GM10266 (cell line): Measurements from ENCODE around the gene TTC16.

Experiments used
- DNase-seq: peaks from one replicate; pipeline ENCODE4 v3.0.0; 2012; ENCODE audit errors: extremely low spot score
- TF ChIP-seq, protein P1 (sequence below): IDR thresholded peaks from 2 replicates; pipeline ENCODE4 v1.5.1; 2012; ENCODE audit warnings: mild to moderate bottlenecking, low read depth; ENCODE audit not compliant: control insufficient read depth, insufficient read depth; ENCODE audit errors: missing control alignments

TTC16 gene

GRCh38 chr9:127763918-127764384 is 48.1 kb downstream of the TTC16 start:
- TF ChIP-seq, protein P1, sequence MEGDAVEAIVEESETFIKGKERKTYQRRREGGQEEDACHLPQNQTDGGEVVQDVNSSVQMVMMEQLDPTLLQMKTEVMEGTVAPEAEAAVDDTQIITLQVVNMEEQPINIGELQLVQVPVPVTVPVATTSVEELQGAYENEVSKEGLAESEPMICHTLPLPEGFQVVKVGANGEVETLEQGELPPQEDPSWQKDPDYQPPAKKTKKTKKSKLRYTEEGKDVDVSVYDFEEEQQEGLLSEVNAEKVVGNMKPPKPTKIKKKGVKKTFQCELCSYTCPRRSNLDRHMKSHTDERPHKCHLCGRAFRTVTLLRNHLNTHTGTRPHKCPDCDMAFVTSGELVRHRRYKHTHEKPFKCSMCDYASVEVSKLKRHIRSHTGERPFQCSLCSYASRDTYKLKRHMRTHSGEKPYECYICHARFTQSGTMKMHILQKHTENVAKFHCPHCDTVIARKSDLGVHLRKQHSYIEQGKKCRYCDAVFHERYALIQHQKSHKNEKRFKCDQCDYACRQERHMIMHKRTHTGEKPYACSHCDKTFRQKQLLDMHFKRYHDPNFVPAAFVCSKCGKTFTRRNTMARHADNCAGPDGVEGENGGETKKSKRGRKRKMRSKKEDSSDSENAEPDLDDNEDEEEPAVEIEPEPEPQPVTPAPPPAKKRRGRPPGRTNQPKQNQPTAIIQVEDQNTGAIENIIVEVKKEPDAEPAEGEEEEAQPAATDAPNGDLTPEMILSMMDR: peak; percentile 42
- peak; percentile 53 for DNase-seq

GRCh38 chr9:127765418-127765817 is 49.5 kb downstream of the TTC16 start:
- no peak for DNase-seq
- TF ChIP-seq, protein P1: no peak

- TF ChIP-seq, protein P1: no peak
- DNase-seq: no peak
Measured at GRCh38 chr9:127767410-127767809, 51.5 kb downstream of the TTC16 start.

GRCh38 chr9:127767909-127768331 is 52.0 kb downstream of the TTC16 start:
- no peak for DNase-seq
- TF ChIP-seq, protein P1: no peak

- TF ChIP-seq, protein P1: no peak
- DNase-seq: no peak
Measured at GRCh38 chr9:127768698-127769097, 52.8 kb downstream of the TTC16 start.

- DNase-seq: no peak
- TF ChIP-seq, protein P1: no peak
Measured at GRCh38 chr9:127769101-127769500, 53.2 kb downstream of the TTC16 start.

DNA sequence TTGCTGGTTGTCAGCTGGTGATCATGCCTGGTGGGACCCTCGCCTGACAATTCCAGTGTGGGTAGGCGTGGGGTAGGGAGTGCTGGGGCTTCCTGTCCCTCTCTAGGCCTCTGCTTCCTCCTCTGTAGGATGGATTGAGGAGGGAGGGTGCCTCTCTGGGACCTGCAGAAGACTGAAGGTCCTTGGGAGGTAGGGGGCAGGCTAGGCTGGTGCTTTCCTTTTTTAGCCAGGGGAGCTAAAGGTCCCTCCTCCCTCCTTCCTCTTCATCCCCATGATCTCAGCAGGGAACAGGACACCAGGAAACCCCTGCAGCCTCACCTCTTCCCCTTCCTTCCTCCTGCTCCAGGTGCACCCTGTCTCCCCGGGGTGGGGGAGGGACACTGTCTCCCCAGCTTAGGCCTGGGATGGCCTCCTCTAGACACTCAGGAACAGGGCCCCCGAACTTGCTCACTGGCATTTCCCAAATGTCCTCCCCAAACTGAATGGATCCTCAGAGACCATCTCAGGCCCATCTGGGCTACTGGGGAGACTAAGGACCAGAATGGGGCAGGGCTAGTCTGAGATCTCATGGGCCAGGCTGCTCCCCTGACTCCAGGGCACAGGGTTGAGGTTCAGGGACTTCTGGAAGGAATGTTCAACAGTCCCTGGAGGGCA is 54.2 kb downstream of the TTC16 start:
- no peak for DNase-seq
- TF ChIP-seq, protein P1: no peak
